Measurements from ENCODE around the gene SAMD8.
A peak's percentile ranks its signal among the peaks of the same experiment; 100 is the strongest.
"Not testable (repeated sequence)": the region's sequence is repeated elsewhere in the genome, so short reads cannot be mapped to it uniquely, and the experiment has no call there.

Gene SAMD8

DNA sequence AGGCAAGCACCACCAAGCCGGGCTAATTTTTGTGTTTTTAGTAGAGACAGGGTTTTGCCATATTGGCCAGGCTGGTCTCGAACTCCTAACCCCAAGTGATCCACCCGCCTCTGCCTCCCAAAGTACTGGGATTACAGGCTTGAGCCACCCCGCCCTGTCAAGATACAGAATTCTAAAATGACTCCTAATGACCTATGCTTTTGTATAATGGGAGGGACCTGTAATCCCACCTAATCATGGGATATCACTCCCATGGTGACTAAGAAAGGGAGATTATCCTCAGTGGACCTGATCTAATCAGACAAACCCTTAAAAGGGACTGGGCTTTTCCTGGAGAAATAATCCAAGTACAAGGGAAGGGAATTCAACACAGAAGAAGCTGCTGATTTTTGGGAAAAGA is 28.8 kb downstream of the SAMD8 start:
- peak; percentile 40 for DNase-seq (ENCODE audit: low spot score)

GRCh38 chr10:75143353-75143752 is 31.9 kb downstream of the SAMD8 start:
- no peak for DNase-seq (ENCODE audit: low spot score)

DNA sequence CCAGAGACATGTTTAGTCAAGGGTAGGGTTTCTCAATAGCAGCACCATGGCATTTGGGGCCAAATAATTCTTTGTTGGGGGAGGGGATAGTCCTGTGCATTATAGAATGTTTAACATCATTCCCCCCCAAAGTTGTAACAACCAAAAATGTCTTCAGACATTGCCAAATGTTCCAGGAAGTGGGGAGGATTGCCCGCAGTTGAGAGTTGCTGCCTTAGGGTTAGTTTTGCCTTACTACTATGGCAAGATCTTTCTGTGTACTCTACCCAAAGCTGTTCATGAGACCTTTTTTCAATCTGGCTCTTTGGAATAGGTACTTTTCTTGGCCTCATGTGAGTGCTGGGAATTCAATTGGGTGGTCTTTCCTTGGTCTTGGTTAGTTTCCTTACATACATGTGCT is 34.1 kb downstream of the SAMD8 start:
- DNase-seq (ENCODE audit: low spot score): no peak

GRCh38 chr10:75146780-75147179 is 35.3 kb downstream of the SAMD8 start:
- no peak for DNase-seq (ENCODE audit: low spot score)

- no peak for DNase-seq (ENCODE audit: low spot score)
Measured at GRCh38 chr10:75150656-75151055, 39.2 kb downstream of the SAMD8 start.

DNA sequence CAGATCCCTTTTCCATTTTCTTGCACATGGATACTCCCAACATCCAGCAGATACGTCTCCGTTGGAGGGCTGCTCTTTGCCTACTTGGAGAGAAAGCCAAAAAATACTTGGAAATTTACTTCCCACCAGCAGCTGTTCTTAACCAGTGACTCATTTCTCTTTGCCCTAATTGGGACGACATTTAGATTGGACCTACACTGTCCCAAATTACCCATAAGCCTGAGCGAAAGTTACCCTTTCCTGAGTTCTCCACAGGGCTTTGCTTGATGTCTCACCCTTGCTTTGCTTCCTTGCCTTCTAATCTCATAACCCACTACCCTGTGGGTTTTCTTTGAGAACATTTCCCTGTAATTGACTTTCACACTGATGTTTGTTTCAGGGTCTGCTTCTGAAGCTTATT is 48.1 kb downstream of the SAMD8 start:
- no peak for DNase-seq (ENCODE audit: low spot score)

DNA sequence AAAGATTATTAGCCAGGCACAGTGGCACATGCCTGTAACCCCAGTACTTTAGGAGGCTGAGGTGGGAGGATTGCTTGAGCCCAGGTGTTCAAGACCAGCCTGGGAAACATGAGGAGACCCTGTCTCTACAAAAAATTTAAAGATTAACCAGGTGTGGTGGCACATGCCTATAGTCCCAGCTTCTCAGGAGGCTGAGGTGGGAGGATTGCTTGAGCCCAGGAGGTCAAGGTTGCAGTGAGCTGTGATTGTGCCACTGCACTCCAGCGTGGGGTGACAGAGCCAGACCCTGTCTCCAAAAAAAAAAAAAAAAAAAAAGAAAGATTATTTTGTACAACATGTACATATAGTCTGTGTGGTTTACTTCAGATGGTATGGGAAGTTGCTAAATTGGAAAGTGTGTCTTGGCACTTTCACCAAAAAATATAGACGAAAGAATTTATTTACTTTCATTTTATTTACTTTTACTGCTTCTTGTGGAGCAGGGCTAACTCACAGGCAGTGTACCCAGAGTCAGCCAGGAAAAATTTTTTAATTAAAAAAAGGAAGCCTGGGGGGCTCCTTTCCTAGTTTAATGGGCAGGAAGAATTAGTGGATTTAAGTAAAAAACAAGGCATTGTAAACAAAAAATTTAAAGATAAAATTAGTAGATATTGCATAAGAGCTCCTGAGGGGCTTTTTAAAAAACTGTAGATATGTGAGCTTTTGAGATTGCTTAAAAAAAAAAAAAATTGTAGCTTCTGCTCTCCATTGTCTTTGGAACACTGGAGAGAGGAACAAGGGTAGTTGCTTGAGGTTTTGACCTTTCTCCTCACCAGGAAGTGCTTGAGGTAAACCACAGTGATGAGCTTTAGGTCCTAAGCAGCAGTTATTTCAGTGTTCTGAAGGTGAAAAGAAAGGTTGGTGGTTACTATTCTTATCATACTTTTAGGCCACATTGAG is 54.5 kb downstream of the SAMD8 start:
- no peak for DNase-seq (ENCODE audit: low spot score)

DNA sequence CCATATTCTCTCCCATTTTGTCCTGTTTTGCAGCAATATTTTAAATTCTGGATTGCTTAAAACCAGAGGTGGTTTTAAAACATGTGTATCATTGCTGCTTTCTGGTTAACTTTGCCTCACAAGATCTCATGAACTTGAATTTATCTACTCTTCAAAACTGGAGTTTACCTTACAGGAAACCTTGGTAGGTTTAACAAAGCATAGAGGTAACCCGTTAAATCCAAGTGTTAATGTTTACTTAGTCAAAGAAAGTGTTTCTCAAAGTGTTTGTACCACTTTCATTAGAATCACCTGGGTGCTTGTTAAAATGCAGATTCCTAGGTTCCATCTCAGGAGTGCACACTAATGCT is 55.1 kb downstream of the SAMD8 start:
- DNase-seq (ENCODE audit: low spot score): no peak

DNA sequence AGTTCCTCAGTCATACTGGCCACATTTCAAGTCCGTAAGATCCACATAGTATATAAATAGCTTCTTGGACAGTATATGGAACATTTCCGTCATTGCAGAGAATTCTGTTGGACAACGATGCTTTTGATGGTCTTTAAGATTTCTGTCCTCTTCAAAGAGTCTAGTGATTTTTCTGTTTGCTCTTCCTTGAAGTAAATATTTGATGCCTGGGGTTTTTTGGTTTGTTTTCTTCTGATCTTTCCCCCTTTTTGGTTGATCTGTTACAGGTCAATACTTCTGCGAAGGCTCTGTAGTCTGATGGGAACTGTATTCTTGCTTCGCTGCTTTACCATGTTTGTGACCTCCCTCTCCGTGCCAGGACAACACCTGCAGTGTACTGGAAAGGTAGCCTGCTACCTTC is 56.8 kb downstream of the SAMD8 start:
- DNase-seq (ENCODE audit: low spot score): no peak

DNA sequence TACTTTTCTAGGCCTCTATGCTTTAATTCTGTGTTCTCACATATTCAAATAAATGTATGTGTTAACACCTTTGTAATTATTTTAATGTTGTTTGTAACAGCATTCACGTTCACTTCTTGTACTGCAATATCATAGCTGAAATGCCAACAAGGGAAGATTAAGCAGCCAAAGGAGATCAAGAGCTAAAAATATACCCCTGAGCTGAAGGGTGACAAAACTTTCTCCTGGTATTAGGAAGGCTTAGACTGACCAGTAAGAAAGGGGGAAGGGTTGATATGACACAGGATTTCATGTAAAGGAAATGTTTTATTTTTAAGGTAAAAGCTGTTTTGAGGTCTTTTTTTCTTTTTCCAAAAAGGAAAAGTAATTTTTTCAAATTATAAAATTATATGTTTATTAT is 58.8 kb downstream of the SAMD8 start:
- no peak for DNase-seq (ENCODE audit: low spot score)

GRCh38 chr10:75175046-75175445 is 63.6 kb downstream of the SAMD8 start:
- DNase-seq (ENCODE audit: low spot score): no peak

- DNase-seq (ENCODE audit: low spot score): no peak
Measured at GRCh38 chr10:75176046-75176445, 64.6 kb downstream of the SAMD8 start.

DNA sequence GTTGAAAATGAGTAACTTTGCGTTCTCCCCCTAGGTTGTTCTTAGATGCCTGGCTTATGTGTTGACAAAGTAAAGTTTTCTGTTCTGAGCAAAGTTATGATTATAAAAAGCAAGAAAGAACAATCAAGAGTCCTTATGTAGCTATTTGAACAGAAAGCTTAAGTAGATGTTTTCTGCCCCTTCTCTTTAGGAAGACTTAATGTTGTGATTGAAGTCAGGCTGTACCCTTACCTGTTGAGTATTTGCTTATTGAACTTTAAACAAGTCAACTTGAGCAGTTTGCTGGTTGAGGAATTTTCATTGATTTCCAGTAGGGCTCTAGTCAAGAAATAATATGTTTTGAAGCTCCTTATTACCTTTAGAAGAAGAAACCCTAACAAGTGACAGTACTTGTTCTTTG is 65.3 kb downstream of the SAMD8 start:
- no peak for DNase-seq (ENCODE audit: low spot score)

GRCh38 chr10:75179657-75180177 is 68.3 kb downstream of the SAMD8 start:
- DNase-seq (ENCODE audit: low spot score): no peak

DNA sequence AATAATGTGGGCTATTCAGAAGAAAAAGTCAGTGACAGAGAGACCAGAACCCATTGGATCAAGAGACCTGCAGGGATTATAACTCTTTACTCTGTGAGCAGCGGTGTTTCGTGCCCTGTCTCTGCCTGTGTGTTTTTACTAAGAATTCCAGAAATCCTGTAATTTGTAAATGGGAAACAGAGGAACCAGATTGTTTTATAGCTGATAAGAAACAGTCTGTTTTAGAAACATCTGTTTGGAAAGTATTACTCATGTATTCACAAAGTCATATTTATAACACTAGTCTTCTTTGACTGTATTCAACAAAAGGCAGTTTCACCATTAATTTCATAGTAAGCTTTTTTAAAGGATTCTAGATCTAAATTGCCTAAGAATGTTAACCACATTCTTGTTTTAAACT is 69.1 kb downstream of the SAMD8 start:
- no peak for DNase-seq (ENCODE audit: low spot score)

- no peak for DNase-seq (ENCODE audit: low spot score)
Measured at GRCh38 chr10:75181073-75181472, 69.6 kb downstream of the SAMD8 start.

GRCh38 chr10:75186310-75186709 is 74.9 kb downstream of the SAMD8 start:
- DNase-seq (ENCODE audit: low spot score): no peak

DNA sequence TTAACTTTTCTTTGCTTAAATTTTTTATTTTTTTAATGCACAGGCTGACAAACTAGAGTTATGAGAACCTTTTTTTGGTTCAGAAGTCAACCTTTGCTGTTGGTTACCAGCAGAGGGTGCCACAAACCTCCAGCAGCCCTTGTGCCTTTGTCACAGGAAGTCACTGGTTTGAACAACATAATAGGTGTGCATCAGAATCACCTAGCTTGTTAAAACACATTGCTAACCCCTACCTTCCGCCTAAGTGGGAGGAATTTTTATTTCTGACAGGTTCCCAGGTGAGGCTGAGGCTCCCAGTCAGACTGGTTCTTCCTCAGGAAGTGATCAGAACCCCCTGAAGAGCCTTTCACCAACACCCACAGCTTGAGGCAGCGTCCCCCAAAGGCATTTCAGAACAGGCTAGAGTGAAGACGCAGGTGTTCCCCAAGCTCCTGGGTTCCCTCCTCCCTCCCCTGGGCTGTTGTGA is 76.5 kb downstream of the SAMD8 start:
- DNase-seq (ENCODE audit: low spot score): peak; percentile 57

- DNase-seq (ENCODE audit: low spot score): not testable (repeated sequence)
Measured at GRCh38 chr10:75188522-75188921, 77.1 kb downstream of the SAMD8 start.

- DNase-seq (ENCODE audit: low spot score): no peak
Measured at GRCh38 chr10:75189266-75190096, 78.0 kb downstream of the SAMD8 start.

GRCh38 chr10:75191821-75192568 is 80.5 kb downstream of the SAMD8 start:
- DNase-seq (ENCODE audit: low spot score): no peak

DNA sequence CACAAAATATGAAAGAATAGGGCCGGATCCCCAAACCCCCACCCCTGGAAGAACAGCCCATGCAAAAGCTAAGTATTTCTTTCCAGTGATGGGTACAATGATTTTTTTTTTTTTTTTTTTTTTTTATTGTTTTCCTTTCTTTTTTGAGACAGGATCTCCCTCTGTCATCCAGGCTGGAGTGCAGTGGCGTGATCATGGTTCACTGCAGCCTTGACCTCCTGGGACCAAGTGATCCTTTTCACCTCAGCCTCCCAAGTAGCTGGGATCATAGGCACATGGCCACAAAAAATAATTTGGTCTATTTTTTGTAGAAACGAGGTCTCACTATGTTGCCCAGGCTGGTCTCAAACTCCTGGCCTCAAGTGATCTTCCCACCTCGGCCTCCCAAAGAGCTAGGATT is 83.2 kb downstream of the SAMD8 start:
- DNase-seq (ENCODE audit: low spot score): not testable (repeated sequence)

Measured in D341Med (cell line).